SK-N-SH (cell line): ENCODE data around the gene PFKL. TPM values are rescaled to one million over a fixed set of nuclear protein-coding genes. Genes with fewer than 3 reads are reported as not detected.

Experiments
- CTCF ChIA-PET: fragments of 300-600, 350-600 bp; formaldehyde crosslinking; extraction: SDS; loops from one replicate; lab custom pipeline; 2021; lab: Yijun Ruan, JAX
- POLR2A ChIA-PET: fragments of 350-600 bp; sonication (Branson Sonifier 250); formaldehyde crosslinking; extraction: SDS; loops from one replicate; lab custom pipeline; 2020; ENCODE audit warnings: antibody characterized with exemption, inconsistent platforms; lab: Yijun Ruan, JAX
- DNase-seq: peaks from one replicate; pipeline ENCODE4 v3.0.0; 2012
- H2AFZ ChIP-seq: fragments of 200-600 bp; sonication (generic); 2 replicates; pipeline ENCODE4 v1.8.1; 2016; ENCODE audit warnings: antibody characterized with exemption, mild to moderate bottlenecking, low read depth
- H3F3A ChIP-seq: fragments of 200-600 bp; sonication (generic); replicated peaks from 2 replicates; pipeline ENCODE3; 2016; ENCODE audit warnings: antibody characterized with exemption, mild to moderate bottlenecking; ENCODE audit not compliant: insufficient read depth
- H3K27ac ChIP-seq, 2 experiments: fragments of 200-500 bp in 1 of 2; fragments of 200-600 bp in 1 of 2; sonication (Bioruptor generic) in 1 of 2; sonication (generic), shearing (Covaris generic) in 1 of 2; 2 replicates each; pipeline versions ENCODE4 v1.5.1 to v1.6.1; 2014 to 2016; ENCODE audit warnings: low read depth in 2 of 2, inconsistent platforms in 1 of 2, low read length in 1 of 2, mild to moderate bottlenecking in 1 of 2, mixed read lengths in 1 of 2
- H3K27me3 ChIP-seq: fragments of 200-600 bp; sonication (generic), shearing (Covaris generic); 2 replicates; pipeline ENCODE4 v1.6.1; 2016; ENCODE audit warnings: mixed run types; ENCODE audit not compliant: insufficient read depth
- H3K36me3 ChIP-seq, 2 experiments: fragments of 200-500 bp in 1 of 2; fragments of 200-600 bp in 1 of 2; sonication (Bioruptor generic) in 1 of 2; sonication (generic) in 1 of 2; replicated peaks in 1 of 2; 2 replicates each; pipeline versions ENCODE3 to v1.5.1; 2014 to 2016; ENCODE audit warnings: low read length in 1 of 2, mild to moderate bottlenecking in 1 of 2; ENCODE audit not compliant: insufficient read depth in 2 of 2, control insufficient read depth in 1 of 2
- H3K4me1 ChIP-seq, 2 experiments: fragments of 200-500 bp in 1 of 2; fragments of 200-600 bp in 1 of 2; sonication (Bioruptor generic) in 1 of 2; sonication (generic), shearing (Covaris generic) in 1 of 2; 2 replicates each; pipeline versions ENCODE4 v1.5.1 to v1.6.1; 2014 to 2016; ENCODE audit warnings: low read depth in 1 of 2, low read length in 1 of 2, mixed run types in 1 of 2; ENCODE audit not compliant: insufficient read depth in 2 of 2, control insufficient read depth in 1 of 2
- H3K4me2 ChIP-seq: fragments of 200-600 bp; sonication (generic), shearing (Covaris generic); 2 replicates; pipeline ENCODE4 v1.6.1; 2017; ENCODE audit warnings: mixed run types
- H3K4me3 ChIP-seq, 2 experiments: fragments of 200-500 bp in 1 of 2; fragments of 200-600 bp in 1 of 2; sonication (Bioruptor generic) in 1 of 2; sonication (generic), shearing (Covaris generic) in 1 of 2; 2 replicates each; pipeline versions ENCODE4 v1.5.1 to v1.8.1; 2014 to 2016; ENCODE audit warnings: low read depth in 2 of 2, inconsistent platforms in 1 of 2, low read length in 1 of 2, mild to moderate bottlenecking in 1 of 2, mixed read lengths in 1 of 2, moderate library complexity in 1 of 2
- H3K79me2 ChIP-seq: fragments of 200-600 bp; sonication (generic); 2 replicates; pipeline ENCODE4 v1.8.1; 2017; ENCODE audit warnings: mild to moderate bottlenecking; ENCODE audit not compliant: insufficient read depth
- H3K9ac ChIP-seq: fragments of 200-600 bp; sonication (generic); 2 replicates; pipeline ENCODE4 v1.6.1; 2017; ENCODE audit warnings: mixed run types
- H3K9me2 ChIP-seq: fragments of 200-600 bp; sonication (generic); 2 replicates; pipeline ENCODE4 v1.6.1; 2017; ENCODE audit warnings: mixed run types
- H3K9me3 ChIP-seq: fragments of 200-600 bp; sonication (generic); 2 replicates; pipeline ENCODE4 v1.6.1; 2017; ENCODE audit warnings: mixed run types, mild to moderate bottlenecking, moderate library complexity
- H4K20me1 ChIP-seq: fragments of 200-600 bp; sonication (generic); 2 replicates; pipeline ENCODE4 v1.6.1; 2017; ENCODE audit warnings: mild to moderate bottlenecking, mixed run types; ENCODE audit not compliant: insufficient read depth
- CTCF ChIP-seq: fragments of 200-600 bp; sonication (generic); IDR thresholded peaks from 2 replicates; pipeline ENCODE4 v1.6.1; 2017; ENCODE audit warnings: antibody characterized with exemption, mild to moderate bottlenecking, moderate library complexity
- FOXM1 ChIP-seq: IDR thresholded peaks from 2 replicates; pipeline ENCODE4 v1.4.0; 2012; ENCODE audit warnings: low read depth, mild to moderate bottlenecking
- GABPA ChIP-seq: IDR thresholded peaks from 2 replicates; pipeline ENCODE4 v1.4.0; 2012; ENCODE audit warnings: low read depth, mild to moderate bottlenecking
- IRF3 ChIP-seq: fragments of 150-350 bp; IDR thresholded peaks from 2 replicates; pipeline ENCODE4 v1.6.1; 2016; ENCODE audit warnings: mild to moderate bottlenecking, low read depth, low read length
- MEF2A ChIP-seq: IDR thresholded peaks from 2 replicates; pipeline ENCODE4 v1.4.0; 2012; ENCODE audit warnings: low read depth, borderline replicate concordance
- MXI1 ChIP-seq: IDR thresholded peaks from 2 replicates; pipeline ENCODE4 v1.6.1; 2012; ENCODE audit warnings: mild to moderate bottlenecking, low read depth, low read length, improper control_type of control experiment
- NRF1 ChIP-seq: IDR thresholded peaks from 2 replicates; pipeline ENCODE4 v1.6.1; 2012; ENCODE audit warnings: low read depth, mild to moderate bottlenecking, low read length
- RAD21 ChIP-seq: IDR thresholded peaks from 2 replicates; pipeline ENCODE4 v1.6.1; 2012; ENCODE audit warnings: mild to moderate bottlenecking, low read length
- RFX5 ChIP-seq: IDR thresholded peaks from 2 replicates; pipeline ENCODE4 v1.6.1; 2012; ENCODE audit warnings: mild to moderate bottlenecking, improper control_type of control experiment, low read length
- SIN3A ChIP-seq: IDR thresholded peaks from 2 replicates; pipeline ENCODE4 v1.6.1; 2012; ENCODE audit warnings: low read depth, mild to moderate bottlenecking, low read length, moderate library complexity, borderline replicate concordance
- SMC3 ChIP-seq: IDR thresholded peaks from 2 replicates; pipeline ENCODE4 v1.6.1; 2012; ENCODE audit warnings: low read depth, low read length, improper control_type of control experiment
- TEAD4 ChIP-seq: IDR thresholded peaks from 2 replicates; pipeline ENCODE4 v1.4.0; 2012; ENCODE audit warnings: mild to moderate bottlenecking, borderline replicate concordance; ENCODE audit not compliant: insufficient read depth
- USF1 ChIP-seq: IDR thresholded peaks from 2 replicates; pipeline ENCODE4 v1.4.0; 2012; ENCODE audit warnings: low read depth, borderline replicate concordance
- USF2 ChIP-seq: fragments of 150-350 bp; IDR thresholded peaks from 2 replicates; pipeline ENCODE4 v1.6.1; 2017; ENCODE audit warnings: antibody characterized with exemption, low read length, low read depth, borderline replicate concordance
- YY1 ChIP-seq: IDR thresholded peaks from 2 replicates; pipeline ENCODE4 v1.4.0; 2012; ENCODE audit warnings: low read depth, mild to moderate bottlenecking
- ZBTB33 ChIP-seq: IDR thresholded peaks from 2 replicates; pipeline ENCODE4 v1.4.0; 2012; ENCODE audit warnings: low read depth, borderline replicate concordance
- WGBS: methylation state at CpG from one replicate; pipeline ENCODE4 v1.1.6; 2017; ENCODE audit warnings: low lambda C conversion rate; 5-methylcytosine and 5-hydroxymethylcytosine counted together
- polyA plus RNA-seq, 3 experiments: library from polyadenylated mRNA; depleted of rRNA; stranded (reverse); fragments of >200 nt; gene quantifications; 2 replicates each; pipeline ENCODE4 v1.2.3, GENCODE V29; 2012
- TF ChIP-seq, protein P1 (sequence below): IDR thresholded peaks from 2 replicates; pipeline ENCODE4 v1.4.0; 2012; ENCODE audit warnings: low read depth

PFKL gene
- polyA plus RNA-seq, 1 of the 3 experiments (the other 2 are of a cell fraction), result 118 TPM

DNA sequence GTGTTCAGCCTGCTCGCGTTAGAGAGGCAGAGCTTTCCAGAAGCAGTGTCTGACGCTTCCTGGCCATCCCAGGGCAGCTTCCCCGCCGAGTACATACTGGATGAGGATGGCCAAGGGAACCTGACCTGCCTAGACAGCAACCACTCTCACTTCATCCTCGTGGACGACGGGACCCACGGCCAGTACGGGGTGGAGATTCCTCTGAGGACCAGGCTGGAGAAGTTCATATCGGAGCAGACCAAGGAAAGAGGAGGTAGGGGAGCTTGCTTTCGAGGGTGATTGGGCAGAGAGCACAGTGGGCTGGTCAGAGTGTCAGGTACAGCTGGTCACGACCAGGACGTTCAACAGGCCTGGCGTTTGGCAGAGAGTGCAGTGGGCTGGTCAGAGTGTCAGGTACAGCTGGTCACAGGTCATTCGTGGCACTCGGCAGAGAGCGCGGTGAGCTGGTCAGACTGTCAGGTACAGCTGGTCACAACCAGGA lies 75.9 kb downstream of the PFKL start:
- Histone ChIP-seq H3K27me3 (peaks cover 93% of the 10 kb centered on the region), H3K9me2 (no peaks in the 10 kb centered on the region), H3K79me2 (no peaks in the 10 kb centered on the region), H3K4me2 (no peak overlapping the region), H3K4me1 (no peaks in the 10 kb centered on the region; a peak in 1 of 4 replicates), H2AFZ (no peak overlapping the region), H3K9ac (no peak overlapping the region), H3K27ac (no peak overlapping the region), H3K4me3 (no peak overlapping the region), H4K20me1 (no peaks in the 10 kb centered on the region), H3F3A (no peaks in the 10 kb centered on the region), H3K36me3 (no peaks in the 10 kb centered on the region), H3K9me3 (no peaks in the 10 kb centered on the region)
- no peak for DNase-seq
- 27% methylated on average over 19 of the region's 19 CpGs for WGBS
- ChIA-PET POLR2A (no interaction called here), CTCF (interaction anchor here (1.4 to 2.0 kb wide), 3 partner anchors 12 to 79 kb away, joined by 3 to 6 read pairs (median 4); no protein-coding TSS in a partner anchor)
- no peak for TF ChIP-seq IRF3
- TF ChIP-seq MEF2A, result no peak
- TF ChIP-seq GABPA, result no peak
- no peak for TF ChIP-seq RFX5
- TF ChIP-seq CTCF, result no peak
- TF ChIP-seq SIN3A, result no peak
- TF ChIP-seq SMC3, result no peak
- TF ChIP-seq NRF1, result no peak
- no peak for TF ChIP-seq YY1
- TF ChIP-seq USF1, result no peak
- TF ChIP-seq, protein P1, sequence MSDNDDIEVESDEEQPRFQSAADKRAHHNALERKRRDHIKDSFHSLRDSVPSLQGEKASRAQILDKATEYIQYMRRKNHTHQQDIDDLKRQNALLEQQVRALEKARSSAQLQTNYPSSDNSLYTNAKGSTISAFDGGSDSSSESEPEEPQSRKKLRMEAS, result no peak
- no peak for TF ChIP-seq RAD21
- no peak for TF ChIP-seq USF2
- no peak for TF ChIP-seq FOXM1
- no peak for TF ChIP-seq TEAD4
- no peak for TF ChIP-seq MXI1
- TF ChIP-seq ZBTB33, result no peak
